OCI-LY1 (cell line): ENCODE data around the gene PAFAH1B2.

Experiments used
- EZH2 ChIP-seq: fragments of 200-600 bp; sonication (generic), shearing (Covaris generic); IDR thresholded peaks from 2 replicates; pipeline ENCODE4 v1.8.0; 2017; ENCODE audit warnings: borderline replicate concordance, mixed run types, mild to moderate bottlenecking, antibody characterized with exemption, low read length, moderate library complexity, mixed read lengths
- TF ChIP-seq, protein P1 (sequence below): fragments of 200-600 bp; sonication (generic), shearing (Covaris generic); IDR thresholded peaks from 2 replicates; pipeline ENCODE4 v1.5.1; 2017; ENCODE audit warnings: mild to moderate bottlenecking, antibody characterized with exemption, low read length, moderate library complexity, mixed read lengths

DNA sequence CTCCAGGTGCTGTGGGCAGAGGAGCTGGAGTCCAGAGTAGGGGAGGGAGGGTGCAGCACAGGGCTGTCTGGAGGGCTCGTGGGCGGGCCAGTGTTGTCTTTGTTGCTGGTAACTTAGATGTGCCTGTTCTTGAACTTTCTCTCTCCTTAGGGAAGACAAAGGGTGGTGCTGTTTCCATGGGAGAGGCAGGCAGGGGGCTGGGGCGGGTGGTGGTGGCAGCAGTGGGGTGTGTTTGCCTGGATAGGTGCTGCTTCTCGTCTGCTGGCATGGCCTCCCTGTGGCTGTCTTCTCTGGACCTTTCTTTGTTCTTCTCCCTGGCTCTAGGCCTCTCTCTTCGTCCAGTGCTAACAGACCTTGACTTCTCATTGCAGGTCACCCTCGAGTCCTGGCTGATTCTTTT, 42.9 kb downstream of the PAFAH1B2 start:
- TF ChIP-seq, protein P1, sequence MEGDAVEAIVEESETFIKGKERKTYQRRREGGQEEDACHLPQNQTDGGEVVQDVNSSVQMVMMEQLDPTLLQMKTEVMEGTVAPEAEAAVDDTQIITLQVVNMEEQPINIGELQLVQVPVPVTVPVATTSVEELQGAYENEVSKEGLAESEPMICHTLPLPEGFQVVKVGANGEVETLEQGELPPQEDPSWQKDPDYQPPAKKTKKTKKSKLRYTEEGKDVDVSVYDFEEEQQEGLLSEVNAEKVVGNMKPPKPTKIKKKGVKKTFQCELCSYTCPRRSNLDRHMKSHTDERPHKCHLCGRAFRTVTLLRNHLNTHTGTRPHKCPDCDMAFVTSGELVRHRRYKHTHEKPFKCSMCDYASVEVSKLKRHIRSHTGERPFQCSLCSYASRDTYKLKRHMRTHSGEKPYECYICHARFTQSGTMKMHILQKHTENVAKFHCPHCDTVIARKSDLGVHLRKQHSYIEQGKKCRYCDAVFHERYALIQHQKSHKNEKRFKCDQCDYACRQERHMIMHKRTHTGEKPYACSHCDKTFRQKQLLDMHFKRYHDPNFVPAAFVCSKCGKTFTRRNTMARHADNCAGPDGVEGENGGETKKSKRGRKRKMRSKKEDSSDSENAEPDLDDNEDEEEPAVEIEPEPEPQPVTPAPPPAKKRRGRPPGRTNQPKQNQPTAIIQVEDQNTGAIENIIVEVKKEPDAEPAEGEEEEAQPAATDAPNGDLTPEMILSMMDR: no peak
- no peak for TF ChIP-seq EZH2
